B cell (primary cell): ENCODE data around the gene PRKACA.
"Not testable (repeated sequence)": the region's sequence is repeated elsewhere in the genome, so short reads cannot be mapped to it uniquely, and the experiment has no call there.

Source experiments
- CTCF ChIP-seq: fragments of 200-600 bp; IDR thresholded peaks from one replicate; pipeline ENCODE4 v1.8.0; 2022; ENCODE audit warnings: antibody characterized with exemption, mild to moderate bottlenecking
- EZH2 ChIP-seq: IDR thresholded peaks from 2 replicates; pipeline ENCODE4 v1.6.1; 2012; ENCODE audit warnings: borderline replicate concordance, low read depth, mild to moderate bottlenecking, moderate library complexity, low read length; ENCODE audit not compliant: insufficient read depth, poor library complexity, severe bottlenecking

GRCh38 chr19:14042659-14043608 lies 74.6 kb downstream of the PRKACA start:
- peak; percentile 57 for TF ChIP-seq CTCF
- not testable (repeated sequence) for TF ChIP-seq EZH2
